Upper lobe of left lung (tissue), 4 donors: Measurements from ENCODE around the gene TTC7B.

Source experiments
- CTCF ChIP-seq, 6 experiments: fragments of 450-650 bp in 4 of 6; fragments of 200-600 bp in 2 of 6; sonication (generic) in 2 of 6; IDR thresholded peaks; one replicate each; pipeline ENCODE4 v1.5.1; 2016 to 2019; ENCODE audit warnings: antibody characterized with exemption in 6 of 6
- EP300 ChIP-seq, 4 donors: sonication (generic); formaldehyde crosslinking; IDR thresholded peaks; one replicate each; pipeline ENCODE4 v1.5.1; 2017; ENCODE audit warnings: antibody characterized with exemption in 4 of 4, control low read depth in 2 of 4

- TF ChIP-seq CTCF (IDR thresholded peaks at IDR 0.05) (no peak), EP300 (IDR thresholded peaks at IDR 0.05) (no peak)
These were observed 280.6 kb downstream of the TTC7B start for GRCh38 chr14:90535556-90536090.
